ENCODE results near the gene SNRPB.

Gene SNRPB

GRCh38 chr20:2430538-2430937 lies 40.1 kb downstream of the SNRPB start:
- DNase-seq (ENCODE audit: extremely low read depth in 1 of 2, low read depth in 1 of 2), result no peak

GRCh38 chr20:2429051-2429450 lies 41.5 kb downstream of the SNRPB start:
- DNase-seq (ENCODE audit: extremely low read depth in 1 of 2, low read depth in 1 of 2), result no peak

GRCh38 chr20:2421247-2421646 lies 49.3 kb downstream of the SNRPB start:
- no peak for DNase-seq (ENCODE audit: extremely low read depth in 1 of 2, low read depth in 1 of 2)

- no peak for DNase-seq (ENCODE audit: extremely low read depth in 1 of 2, low read depth in 1 of 2)
These were observed 50.1 kb downstream of the SNRPB start for GRCh38 chr20:2420510-2420909.

- DNase-seq (ENCODE audit: extremely low read depth in 1 of 2, low read depth in 1 of 2), result no peak
These were observed 52.2 kb downstream of the SNRPB start for GRCh38 chr20:2418388-2418787.

GRCh38 chr20:2417213-2417541 lies 53.4 kb downstream of the SNRPB start:
- no peak for DNase-seq (ENCODE audit: extremely low read depth in 1 of 2, low read depth in 1 of 2)

GRCh38 chr20:2416541-2417212 lies 53.9 kb downstream of the SNRPB start:
- DNase-seq (ENCODE audit: extremely low read depth in 1 of 2, low read depth in 1 of 2), result no peak

All from activated CD8-positive, alpha-beta memory T cell treated with anti-CD3 and anti-CD28 coated beads for 1 hour (primary cell).